CD4-positive, alpha-beta T cell treated with Interleukin-17A for 1 hour (primary cell): ENCODE results near the gene SCNN1A.

Source experiments
- DNase-seq: peaks from one replicate; pipeline ENCODE4 v3.0.0-alpha.2; 2020

Gene SCNN1A

GRCh38 chr12:6330999-6331714, 44.2 kb downstream of the SCNN1A start:
- DNase-seq = no peak

GRCh38 chr12:6330192-6330591, 45.2 kb downstream of the SCNN1A start:
- DNase-seq = no peak

- no peak for DNase-seq
These were observed 45.7 kb downstream of the SCNN1A start for GRCh38 chr12:6329703-6330064.

- no peak for DNase-seq
These were observed 46.2 kb downstream of the SCNN1A start for GRCh38 chr12:6328945-6329702.

- no peak for DNase-seq
These were observed 47.2 kb downstream of the SCNN1A start for GRCh38 chr12:6328045-6328779.

GRCh38 chr12:6327229-6328041, 47.9 kb downstream of the SCNN1A start:
- DNase-seq = no peak

- DNase-seq = peak; percentile 36
These were observed 48.8 kb downstream of the SCNN1A start for GRCh38 chr12:6326316-6327228.

- DNase-seq = no peak
These were observed 50.2 kb downstream of the SCNN1A start for GRCh38 chr12:6324936-6325750.

GRCh38 chr12:6323995-6324711, 51.2 kb downstream of the SCNN1A start:
- DNase-seq = no peak

GRCh38 chr12:6323340-6323994, 51.9 kb downstream of the SCNN1A start:
- DNase-seq = peak; percentile 70

GRCh38 chr12:6322969-6323339, 52.4 kb downstream of the SCNN1A start:
- no peak for DNase-seq

GRCh38 chr12:6322352-6322751, 53.0 kb downstream of the SCNN1A start:
- DNase-seq = no peak

GRCh38 chr12:6321905-6322304, 53.5 kb downstream of the SCNN1A start:
- no peak for DNase-seq

- DNase-seq = no peak
These were observed 55.9 kb downstream of the SCNN1A start for GRCh38 chr12:6319446-6319845.

GRCh38 chr12:6318440-6318879, 56.9 kb downstream of the SCNN1A start:
- DNase-seq = no peak

- DNase-seq = no peak
These were observed 57.5 kb downstream of the SCNN1A start for GRCh38 chr12:6317693-6318439.

GRCh38 chr12:6316921-6317692, 58.3 kb downstream of the SCNN1A start:
- DNase-seq = no peak
